HCT116 (cell line): ENCODE measurements around the gene AGPAT2. TPM values are rescaled to one million over a fixed set of nuclear protein-coding genes. Genes with fewer than 3 reads are reported as not detected.
A peak's percentile ranks its signal among the peaks of the same experiment; 100 is the strongest.

Source experiments
- ATAC-seq: fragments of 200-7000 bp; cut with Tn5 transposase; 2 replicates; pipeline ENCODE4 v1.9.1; 2020; ENCODE audit warnings: mild to moderate bottlenecking, moderate library complexity
- BruUV-seq: library from RNA; stranded (reverse); fragments of 400-500 nt; replicated peaks from 2 replicates; lab custom pipeline; 2021; lab: Mats Ljungman, UMichigan
- CTCF ChIA-PET: fragments of 300-600 bp; sonication (Branson Sonifier 250); formaldehyde crosslinking; loops from one replicate; lab custom pipeline; 2021; ENCODE audit warnings: antibody characterized with exemption; lab: Charles Lee
- POLR2A ChIA-PET: fragments of 300-600, 350-600 bp; sonication (Branson Sonifier 250); formaldehyde crosslinking; loops from one replicate; lab custom pipeline; 2021; ENCODE audit warnings: antibody characterized with exemption; lab: Charles Lee
- RAD21 ChIA-PET, 2 experiments: fragments of 300-600 bp; sonication (Branson Sonifier 250); formaldehyde crosslinking; loops; one replicate each; lab custom pipeline; 2023; ENCODE audit warnings: low total read pairs in 2 of 2; ENCODE audit not compliant: uncharacterized antibody in 2 of 2, unreplicated experiment in 2 of 2, low non-redundant PET in 1 of 2; lab: Charles Lee
- DNase-seq: peaks from one replicate; pipeline ENCODE4 v3.0.0-alpha.2; 2010; ENCODE audit warnings: low read depth, low spot score
- H2AFZ ChIP-seq: fragments of 200-600 bp; shearing (Covaris generic), sonication (generic); 2 replicates; pipeline ENCODE4 v1.6.1; 2017; ENCODE audit warnings: low read depth, mixed run types, mixed read lengths, antibody characterized with exemption, low read length; ENCODE audit not compliant: poor library complexity, severe bottlenecking
- H3K27ac ChIP-seq: 2 replicates; pipeline ENCODE4 v1.5.1; 2012; ENCODE audit warnings: low read depth, low read length
- H3K27me3 ChIP-seq: fragments of 200-600 bp; sonication (generic); 2 replicates; pipeline ENCODE4 v1.6.1; 2016; ENCODE audit warnings: mixed run types, low read length, mixed read lengths; ENCODE audit not compliant: insufficient read depth
- H3K36me3 ChIP-seq, 2 experiments: fragments of 200-500 bp in 1 of 2; fragments of 200-600 bp in 1 of 2; sonication (Bioruptor generic) in 1 of 2; sonication (generic) in 1 of 2; 2 replicates each; pipeline versions ENCODE4 v1.5.1 to v1.6.1; 2014 to 2016; ENCODE audit warnings: low read length in 2 of 2, inconsistent platforms in 1 of 2, mixed read lengths in 1 of 2, mixed run types in 1 of 2; ENCODE audit not compliant: insufficient read depth in 2 of 2, control insufficient read depth in 1 of 2
- H3K4me1 ChIP-seq, 2 experiments: fragments of 200-600 bp in 1 of 2; sonication (generic) in 1 of 2; 2 replicates each; pipeline versions ENCODE4 v1.5.1 to v1.6.1; 2012 to 2017; ENCODE audit warnings: low read length in 2 of 2, inconsistent platforms in 1 of 2, mild to moderate bottlenecking in 1 of 2, mixed read lengths in 1 of 2, mixed run types in 1 of 2, moderate library complexity in 1 of 2; ENCODE audit not compliant: insufficient read depth in 2 of 2, control insufficient read depth in 1 of 2
- H3K4me2 ChIP-seq: fragments of 200-600 bp; sonication (generic); 2 replicates; pipeline ENCODE4 v1.6.1; 2017; ENCODE audit warnings: mixed run types, low read length, mixed read lengths
- H3K4me3 ChIP-seq, 2 experiments: fragments of 200-600 bp in 1 of 2; sonication (generic) in 1 of 2; replicated peaks in 1 of 2; 2 replicates each; pipeline ENCODE4 v1.5.1; 2011 to 2016; ENCODE audit warnings: low read length in 2 of 2, control low read depth in 1 of 2, low read depth in 1 of 2, mild to moderate bottlenecking in 1 of 2, mixed read lengths in 1 of 2, mixed run types in 1 of 2
- H3K79me2 ChIP-seq: fragments of 200-600 bp; sonication (generic); 2 replicates; pipeline ENCODE4 v1.6.1; 2017; ENCODE audit warnings: mild to moderate bottlenecking, mixed run types, low read length, moderate library complexity, mixed read lengths; ENCODE audit not compliant: insufficient read depth
- H3K9ac ChIP-seq: fragments of 200-600 bp; sonication (generic); 2 replicates; pipeline ENCODE4 v1.6.1; 2016; ENCODE audit warnings: low read length, mixed read lengths
- H3K9me2 ChIP-seq: fragments of 200-600 bp; sonication (generic), shearing (Covaris generic); 2 replicates; pipeline ENCODE4 v1.6.1; 2017; ENCODE audit warnings: mixed run types, mild to moderate bottlenecking, moderate library complexity; ENCODE audit not compliant: insufficient read depth
- H3K9me3 ChIP-seq, 2 experiments: fragments of 200-500 bp in 1 of 2; fragments of 200-600 bp in 1 of 2; sonication (Bioruptor generic) in 1 of 2; sonication (generic) in 1 of 2; 2 replicates each; pipeline ENCODE4 v1.6.1; 2014 to 2017; ENCODE audit warnings: low read length in 2 of 2, mixed read lengths in 2 of 2, inconsistent platforms in 1 of 2, low read depth in 1 of 2, mild to moderate bottlenecking in 1 of 2, mixed run types in 1 of 2, moderate library complexity in 1 of 2; ENCODE audit not compliant: control insufficient read depth in 1 of 2, insufficient read depth in 1 of 2
- H4K20me1 ChIP-seq: fragments of 200-600 bp; sonication (generic), shearing (Covaris generic); 2 replicates; pipeline ENCODE4 v1.6.1; 2017; ENCODE audit warnings: mixed run types, mild to moderate bottlenecking, moderate library complexity; ENCODE audit not compliant: insufficient read depth
- CTCF ChIP-seq, 3 experiments: fragments of 200-600 bp in 1 of 3; sonication (generic) in 1 of 3; IDR thresholded peaks in 2 of 3; conservative IDR thresholded peaks in 1 of 3; 2 replicates each; pipeline ENCODE4 v1.5.1; 2012 to 2017; ENCODE audit warnings: low read depth in 2 of 3, low read length in 2 of 3, antibody characterized with exemption in 1 of 3, borderline replicate concordance in 1 of 3, control low read depth in 1 of 3, mild to moderate bottlenecking in 1 of 3, mixed read lengths in 1 of 3, mixed run types in 1 of 3, moderate library complexity in 1 of 3; ENCODE audit not compliant: insufficient read depth in 1 of 3
- MAX ChIP-seq: IDR thresholded peaks from 2 replicates; pipeline ENCODE4 v1.6.1; 2012
- POLR2A ChIP-seq: IDR thresholded peaks from 2 replicates; pipeline ENCODE4 v1.7.0; 2011; ENCODE audit warnings: borderline replicate concordance; ENCODE audit not compliant: insufficient read depth, insufficient read length; ENCODE audit errors: extremely low read depth
- RAD21 ChIP-seq: IDR thresholded peaks from 2 replicates; pipeline ENCODE4 v1.6.1; 2012; ENCODE audit warnings: low read depth, mild to moderate bottlenecking
- ZNF274 ChIP-seq: fragments of 200-500 bp; sonication (Bioruptor generic); IDR thresholded peaks from 2 replicates; pipeline ENCODE4 v1.6.1; 2014; ENCODE audit warnings: mild to moderate bottlenecking, low read depth, low read length, inconsistent platforms
- intact Hi-C: fragments of 100-400 bp; cut with micrococcal nuclease; formaldehyde crosslinking; loops from 2 replicates; pipeline ENCODE4 v1.10.0; 2022
- total RNA-seq: library from RNA; stranded (reverse); gene quantifications from one replicate; pipeline ENCODE4 v1.2.1, GENCODE V29; 2021; ENCODE audit not compliant: unreplicated experiment
- TF ChIP-seq, protein P1 (sequence below): IDR thresholded peaks from 2 replicates; pipeline ENCODE4 v1.6.1; 2012

The AGPAT2 gene
- total RNA-seq, 1 experiment from 2014 or later = 86.0 TPM

DNA sequence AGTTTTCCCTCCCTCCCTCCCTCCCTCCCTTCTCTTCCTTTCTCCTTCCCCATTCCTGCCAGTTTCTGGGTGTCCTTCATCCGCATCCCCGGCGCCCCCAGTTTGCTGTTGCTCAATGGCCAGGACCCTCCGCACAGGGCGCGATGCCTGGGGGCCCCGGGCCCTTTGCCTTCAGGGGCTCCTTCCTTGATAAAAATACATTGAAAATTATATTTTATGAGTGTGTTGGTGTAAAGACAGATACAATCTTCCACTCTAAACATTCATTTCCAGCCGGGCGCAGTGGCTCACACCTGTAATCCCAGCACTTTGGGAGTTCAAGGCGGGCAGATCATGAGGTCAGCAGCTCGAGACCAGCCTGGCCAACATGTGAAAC lies 7.6 kb upstream of the AGPAT2 start (continued):
- TF ChIP-seq, protein P1, sequence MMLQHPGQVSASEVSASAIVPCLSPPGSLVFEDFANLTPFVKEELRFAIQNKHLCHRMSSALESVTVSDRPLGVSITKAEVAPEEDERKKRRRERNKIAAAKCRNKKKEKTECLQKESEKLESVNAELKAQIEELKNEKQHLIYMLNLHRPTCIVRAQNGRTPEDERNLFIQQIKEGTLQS = no peak
- TF ChIP-seq ZNF274 (no peak), MAX (no peak), RAD21 (no peak)

- Histone ChIP-seq H2AFZ (peak overlapping the region; percentile 54), H3K27me3 (no peaks in the 10 kb centered on the region), H3K9ac (peak overlapping the region; percentile 74), H3K9me3 (no peaks in the 10 kb centered on the region), H3K4me1 (peaks cover 50 to 77% of the 10 kb centered on the region in 2 experiments), H3K36me3 (no peaks in the 10 kb centered on the region), H3K4me2 (peak overlapping the region; percentile 98), H3K4me3 (peak overlapping the region; percentile 31 to 58), H3K79me2 (no peaks in the 10 kb centered on the region), H3K9me2 (no peaks in the 10 kb centered on the region), H4K20me1 (no peaks in the 10 kb centered on the region), H3K27ac (peak overlapping the region; percentile 92)
- peak; percentile 43 for DNase-seq
- RAD21 ChIA-PET = interaction anchor here (0.7 to 1.0 kb wide), 5 partner anchors 36 to 210 kb away, joined by 3 to 4 read pairs (median 3); partner anchors contain the start of gene LCN8 (in 1 of the 2)
- POLR2A ChIA-PET = interaction anchor here (1.0 to 1.1 kb wide), 3 partner anchors 20 to 34 kb away, joined by 4 to 6 read pairs (median 5); no protein-coding TSS in a partner anchor
- intact Hi-C loops = loop anchor here (2.0 kb wide), 2 partner anchors 50 to 210 kb away; no protein-coding TSS in a partner anchor
- ATAC-seq = peak; percentile 82
- TF ChIP-seq POLR2A = no peak
- peak in 2 of 3 experiments; percentile 86 to 87; a peak in 4 of 6 replicates for TF ChIP-seq CTCF (IDR thresholded peaks at IDR 0.05 in 2 of 3, conservative IDR thresholded peaks at IDR 0.05 in 1 of 3; ENCODE audit: borderline replicate concordance in 1 of 3, insufficient read depth in 1 of 3, low read depth in 2 of 3, low read length in 2 of 3)
- CTCF ChIA-PET = interaction anchor here (0.7 to 1.4 kb wide), 12 partner anchors 9 to 335 kb away, joined by 3 to 11 read pairs (median 4); no protein-coding TSS in a partner anchor
- no TSS peak for BruUV-seq
These were observed 7.1 kb upstream of the AGPAT2 start for GRCh38 chr9:136694163-136694871.
